SU-DHL-6 (cell line): ENCODE measurements around the gene MGAM2.

Experiments used
- CTCF ChIP-seq: fragments of 200-600 bp; sonication (generic); IDR thresholded peaks from one replicate; pipeline ENCODE4 v1.5.1; 2017; ENCODE audit warnings: antibody characterized with exemption, mild to moderate bottlenecking, low read length, moderate library complexity; ENCODE audit not compliant: insufficient read depth, poor library complexity, severe bottlenecking
- EZH2phosphoT487 ChIP-seq: fragments of 200-600 bp; sonication (generic), shearing (Covaris generic); conservative IDR thresholded peaks from 2 replicates; pipeline ENCODE4 v1.6.1; 2018; ENCODE audit warnings: mild to moderate bottlenecking, antibody characterized with exemption, low read length, moderate library complexity, mixed read lengths

GRCh38 chr7:142181211-142181610 is 69.7 kb downstream of the MGAM2 start:
- no peak for TF ChIP-seq CTCF
- no peak for TF ChIP-seq EZH2phosphoT487
